ENCODE measurements around the gene SLC5A11. TPM values are rescaled to one million over a fixed set of nuclear protein-coding genes. Genes with fewer than 3 reads are reported as not detected.

SLC5A11 gene
- total RNA-seq, 1 experiment from 2014 or later: not detected

DNA sequence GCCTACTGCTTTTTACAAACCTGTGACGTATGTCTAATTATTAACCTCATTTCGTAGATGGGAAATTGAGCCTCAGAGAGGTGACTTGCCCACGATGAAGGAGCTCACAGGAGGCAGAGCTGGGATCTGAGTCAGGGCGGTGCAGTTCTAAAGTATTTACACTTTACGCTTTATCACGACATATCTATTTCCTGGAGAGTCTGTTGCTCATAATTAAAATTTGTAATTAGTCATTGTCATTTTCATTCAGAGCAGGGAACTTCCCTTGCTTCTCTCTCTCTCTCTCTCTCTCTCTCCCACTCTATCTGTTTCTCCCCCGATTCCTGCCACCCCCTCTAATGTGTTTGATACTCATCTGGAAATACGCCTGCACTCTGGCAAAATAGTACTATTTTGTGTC is 5.9 kb downstream of the SLC5A11 start:
- CTCF ChIA-PET: interaction anchor here (0.5 to 1.7 kb wide), 5 partner anchors 12 to 18 kb away, joined by 3 to 6 read pairs (median 4); no protein-coding TSS in a partner anchor
- H3K27ac Mint-ChIP-seq (ENCODE audit: unreplicated experiment): no peak overlapping the region

DNA sequence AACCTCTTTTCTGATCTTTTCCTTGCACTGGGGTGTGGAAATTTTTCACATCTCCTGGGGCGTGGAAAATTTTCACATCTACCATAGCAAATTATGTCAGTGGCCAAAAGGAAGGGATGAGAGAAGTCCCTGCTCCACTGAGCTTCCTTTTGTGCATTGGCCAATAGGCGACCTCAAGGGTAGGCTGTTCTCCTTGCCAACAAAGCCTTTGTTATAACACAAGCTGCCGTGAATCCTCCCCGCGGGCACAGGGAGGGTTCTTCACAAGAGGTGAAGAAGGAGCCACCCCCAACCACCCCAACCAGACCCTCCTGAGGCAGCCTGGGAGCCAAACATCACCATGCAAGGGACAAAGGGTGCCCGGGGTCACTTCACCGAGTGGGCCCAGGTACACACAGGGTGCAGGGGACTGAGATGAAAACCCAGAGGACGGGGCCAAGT is 6.5 kb downstream of the SLC5A11 start:
- peaks cover 55% of the 10 kb centered on the region for H3K4me1 Mint-ChIP-seq (ENCODE audit: low read depth, unreplicated experiment)
- TF ChIP-seq, protein P1, sequence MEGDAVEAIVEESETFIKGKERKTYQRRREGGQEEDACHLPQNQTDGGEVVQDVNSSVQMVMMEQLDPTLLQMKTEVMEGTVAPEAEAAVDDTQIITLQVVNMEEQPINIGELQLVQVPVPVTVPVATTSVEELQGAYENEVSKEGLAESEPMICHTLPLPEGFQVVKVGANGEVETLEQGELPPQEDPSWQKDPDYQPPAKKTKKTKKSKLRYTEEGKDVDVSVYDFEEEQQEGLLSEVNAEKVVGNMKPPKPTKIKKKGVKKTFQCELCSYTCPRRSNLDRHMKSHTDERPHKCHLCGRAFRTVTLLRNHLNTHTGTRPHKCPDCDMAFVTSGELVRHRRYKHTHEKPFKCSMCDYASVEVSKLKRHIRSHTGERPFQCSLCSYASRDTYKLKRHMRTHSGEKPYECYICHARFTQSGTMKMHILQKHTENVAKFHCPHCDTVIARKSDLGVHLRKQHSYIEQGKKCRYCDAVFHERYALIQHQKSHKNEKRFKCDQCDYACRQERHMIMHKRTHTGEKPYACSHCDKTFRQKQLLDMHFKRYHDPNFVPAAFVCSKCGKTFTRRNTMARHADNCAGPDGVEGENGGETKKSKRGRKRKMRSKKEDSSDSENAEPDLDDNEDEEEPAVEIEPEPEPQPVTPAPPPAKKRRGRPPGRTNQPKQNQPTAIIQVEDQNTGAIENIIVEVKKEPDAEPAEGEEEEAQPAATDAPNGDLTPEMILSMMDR (IDR thresholded peaks at IDR 0.05; ENCODE audit: unreplicated experiment): no peak
- no peaks in the 10 kb centered on the region for H3K27me3 Mint-ChIP-seq (ENCODE audit: unreplicated experiment)
- peak overlapping the region; percentile 4 for H3K4me3 Mint-ChIP-seq (ENCODE audit: low read depth, unreplicated experiment)
- CTCF ChIA-PET: interaction anchor here (0.7 to 1.7 kb wide), 4 partner anchors 11 to 18 kb away, joined by 3 to 6 read pairs (median 5); no protein-coding TSS in a partner anchor
- H3K9me3 Mint-ChIP-seq (ENCODE audit: low read depth, unreplicated experiment): no peaks in the 10 kb centered on the region
- no peak for DNase-seq
- no TSS peak for BruUV-seq (replicated peaks)
- H3K36me3 Mint-ChIP-seq (ENCODE audit: insufficient read depth, unreplicated experiment): no peaks in the 10 kb centered on the region
- intact Hi-C loops (cut with micrococcal nuclease; ENCODE audit: unreplicated experiment): no loop called here
- H3K27ac Mint-ChIP-seq (ENCODE audit: unreplicated experiment): no peak overlapping the region

More for the DNA sequence above, 5.9 kb downstream of the SLC5A11 start:
- peaks cover 61% of the 10 kb centered on the region for H3K4me1 Mint-ChIP-seq (ENCODE audit: low read depth, unreplicated experiment)
- H3K9me3 Mint-ChIP-seq (ENCODE audit: low read depth, unreplicated experiment): no peaks in the 10 kb centered on the region
- no peaks in the 10 kb centered on the region for H3K27me3 Mint-ChIP-seq (ENCODE audit: unreplicated experiment)
- no TSS peak for BruUV-seq (replicated peaks)
- intact Hi-C loops (cut with micrococcal nuclease; ENCODE audit: unreplicated experiment): no loop called here
- TF ChIP-seq, protein P1 (IDR thresholded peaks at IDR 0.05; ENCODE audit: unreplicated experiment): no peak
- peak overlapping the region; percentile 4 for H3K4me3 Mint-ChIP-seq (ENCODE audit: low read depth, unreplicated experiment)
- DNase-seq: peak; percentile 37
- no peaks in the 10 kb centered on the region for H3K36me3 Mint-ChIP-seq (ENCODE audit: insufficient read depth, unreplicated experiment)

- CTCF ChIA-PET: interaction anchor here (0.6 kb wide), 1 partner anchor 53 kb away, joined by 3 read pairs; no protein-coding TSS in a partner anchor
- intact Hi-C loops (cut with micrococcal nuclease; ENCODE audit: unreplicated experiment): no loop called here
- Mint-ChIP-seq H3K36me3 (ENCODE audit: insufficient read depth, unreplicated experiment) (no peaks in the 10 kb centered on the region), H3K4me3 (ENCODE audit: low read depth, unreplicated experiment) (no peak overlapping the region), H3K9me3 (ENCODE audit: low read depth, unreplicated experiment) (no peaks in the 10 kb centered on the region), H3K27me3 (ENCODE audit: unreplicated experiment) (no peaks in the 10 kb centered on the region), H3K27ac (ENCODE audit: unreplicated experiment) (no peak overlapping the region), H3K4me1 (ENCODE audit: low read depth, unreplicated experiment) (peaks cover 46% of the 10 kb centered on the region)
- DNase-seq: no peak
- BruUV-seq (replicated peaks): no TSS peak
- TF ChIP-seq, protein P1 (IDR thresholded peaks at IDR 0.05; ENCODE audit: unreplicated experiment): no peak
Measured at GRCh38 chr16:24853169-24853824, 7.5 kb downstream of the SLC5A11 start.

DNA sequence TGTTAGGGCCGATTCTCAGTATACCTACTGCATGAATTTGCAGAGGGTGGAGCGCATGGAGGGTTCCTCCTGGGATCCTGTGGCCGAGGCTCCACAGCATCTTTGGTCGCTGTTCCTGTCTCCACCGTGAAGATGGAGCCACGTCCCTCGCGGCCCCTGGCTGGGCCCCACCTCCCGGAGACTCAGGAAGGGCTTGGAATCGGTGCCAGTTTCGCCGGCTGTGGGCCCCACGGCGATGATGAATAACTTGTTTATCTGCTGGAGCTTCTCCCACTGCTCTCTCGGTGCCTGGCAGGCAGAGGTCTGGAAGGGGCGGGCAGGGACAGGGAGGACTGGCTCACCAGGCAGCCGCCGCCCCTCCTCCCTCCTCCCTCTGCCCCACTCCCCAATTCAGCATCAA is 8.1 kb downstream of the SLC5A11 start:
- H3K27me3 Mint-ChIP-seq (ENCODE audit: unreplicated experiment): no peaks in the 10 kb centered on the region
- no TSS peak for BruUV-seq (replicated peaks)
- CTCF ChIA-PET: interaction anchor here (0.6 kb wide), 1 partner anchor 53 kb away, joined by 3 read pairs; no protein-coding TSS in a partner anchor

More for the DNA sequence above, 8.1 kb downstream of the SLC5A11 start:
- intact Hi-C loops (cut with micrococcal nuclease; ENCODE audit: unreplicated experiment): no loop called here
- Mint-ChIP-seq H3K4me3 (ENCODE audit: low read depth, unreplicated experiment) (peak overlapping the region; percentile 11), H3K36me3 (ENCODE audit: insufficient read depth, unreplicated experiment) (peaks cover 4% of the 10 kb centered on the region), H3K9me3 (ENCODE audit: low read depth, unreplicated experiment) (no peaks in the 10 kb centered on the region), H3K4me1 (ENCODE audit: low read depth, unreplicated experiment) (peaks cover 46% of the 10 kb centered on the region), H3K27ac (ENCODE audit: unreplicated experiment) (no peak overlapping the region)
- DNase-seq: peak; percentile 43
- TF ChIP-seq, protein P1 (IDR thresholded peaks at IDR 0.05; ENCODE audit: unreplicated experiment): no peak
